NCI-H1930 (cell line): ENCODE measurements around the gene PCOLCE2.

ENCODE experiments used
- DNase-seq, 2 experiments: peaks; one replicate each; lab custom pipeline; 2025; lab: John Stamatoyannopoulos, UW

Gene PCOLCE2

DNA sequence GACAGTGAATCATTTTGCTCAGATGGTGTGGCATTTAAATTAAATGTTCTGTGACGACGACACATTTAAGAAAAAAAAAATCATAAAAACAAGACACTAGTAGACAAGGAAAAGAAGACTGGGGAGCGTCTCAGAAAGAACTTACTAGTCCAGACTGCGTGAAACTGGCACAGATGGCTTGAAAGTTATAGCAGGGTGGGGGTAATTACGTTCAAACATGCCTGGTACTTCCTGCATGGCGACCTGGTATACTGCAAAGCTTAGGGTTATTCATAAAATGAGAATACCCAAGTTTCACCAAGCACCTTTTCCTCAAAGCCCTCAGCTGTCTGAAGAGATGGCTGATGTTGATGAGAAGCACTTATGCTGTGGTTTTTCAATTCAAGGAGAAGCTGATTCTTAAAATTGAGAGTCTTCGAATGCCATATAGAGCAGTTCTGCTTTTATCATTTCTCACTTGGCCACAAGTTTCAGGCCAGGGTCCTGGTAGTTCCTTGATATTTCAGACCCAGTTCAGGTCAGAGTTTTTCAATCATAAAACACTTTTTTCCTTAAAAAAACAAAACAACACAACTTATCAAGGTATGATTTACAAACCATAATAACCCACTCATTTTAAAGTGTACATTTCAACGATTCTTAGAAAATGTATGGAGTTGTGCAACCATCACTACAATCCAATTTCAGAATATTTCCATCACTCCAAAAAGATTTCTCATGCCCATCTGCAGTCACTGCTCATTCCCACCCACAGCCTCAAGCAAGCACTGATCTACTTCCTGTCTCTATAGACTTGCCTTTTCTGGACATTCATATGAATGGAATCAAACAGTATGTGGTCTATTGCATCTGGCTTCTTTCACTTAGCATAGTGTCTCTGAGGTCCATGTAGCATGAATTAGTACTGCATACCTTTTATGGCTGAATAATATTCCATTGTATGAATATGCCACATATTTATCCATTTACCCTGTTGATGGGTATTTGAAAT lies 24.7 kb downstream of the PCOLCE2 start:
- no peak for DNase-seq

GRCh38 chr3:142863010-142863817 lies 25.7 kb downstream of the PCOLCE2 start:
- no peak for DNase-seq

DNA sequence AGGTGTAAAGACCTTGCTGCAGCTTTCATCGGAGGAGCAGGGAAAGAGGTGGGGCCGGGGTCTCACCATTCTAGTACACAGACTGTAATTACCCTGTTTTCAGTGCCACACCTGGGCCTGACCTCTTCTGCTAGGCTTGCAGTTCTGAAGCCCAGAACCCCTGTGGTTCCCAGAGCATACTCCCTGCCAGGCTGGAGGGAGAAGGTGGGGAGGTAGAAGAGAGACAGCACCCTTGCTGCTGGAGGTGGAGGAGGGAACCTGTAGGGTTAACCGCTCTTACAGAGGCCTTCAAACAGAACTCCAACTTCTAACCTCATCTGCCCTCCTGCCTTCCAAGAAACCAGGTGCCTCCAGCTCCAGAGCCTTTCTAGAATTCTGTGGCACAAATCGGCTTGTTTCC lies 27.0 kb downstream of the PCOLCE2 start:
- no peak for DNase-seq

- DNase-seq: no peak
These were observed 30.8 kb downstream of the PCOLCE2 start for GRCh38 chr3:142858043-142858442.

DNA sequence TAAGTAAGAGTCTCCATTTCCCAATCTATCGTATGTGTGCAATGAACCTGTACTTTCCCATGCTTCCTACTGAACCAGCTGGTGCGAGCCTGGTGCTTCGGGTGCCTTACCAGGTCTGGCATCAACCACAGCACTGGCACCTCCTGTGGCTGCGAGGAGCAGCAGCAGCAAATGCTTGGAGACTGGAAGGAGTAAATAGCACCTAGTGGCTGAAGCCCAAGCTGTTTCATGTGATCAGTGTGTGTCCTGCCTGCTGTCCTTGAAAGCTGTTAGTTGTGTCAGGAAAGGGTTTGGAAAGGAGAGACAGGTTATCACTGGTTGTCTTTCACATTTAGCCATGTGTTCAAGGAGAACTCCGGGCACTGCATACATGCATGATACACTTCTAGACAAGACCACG lies 31.8 kb downstream of the PCOLCE2 start:
- DNase-seq: no peak

DNA sequence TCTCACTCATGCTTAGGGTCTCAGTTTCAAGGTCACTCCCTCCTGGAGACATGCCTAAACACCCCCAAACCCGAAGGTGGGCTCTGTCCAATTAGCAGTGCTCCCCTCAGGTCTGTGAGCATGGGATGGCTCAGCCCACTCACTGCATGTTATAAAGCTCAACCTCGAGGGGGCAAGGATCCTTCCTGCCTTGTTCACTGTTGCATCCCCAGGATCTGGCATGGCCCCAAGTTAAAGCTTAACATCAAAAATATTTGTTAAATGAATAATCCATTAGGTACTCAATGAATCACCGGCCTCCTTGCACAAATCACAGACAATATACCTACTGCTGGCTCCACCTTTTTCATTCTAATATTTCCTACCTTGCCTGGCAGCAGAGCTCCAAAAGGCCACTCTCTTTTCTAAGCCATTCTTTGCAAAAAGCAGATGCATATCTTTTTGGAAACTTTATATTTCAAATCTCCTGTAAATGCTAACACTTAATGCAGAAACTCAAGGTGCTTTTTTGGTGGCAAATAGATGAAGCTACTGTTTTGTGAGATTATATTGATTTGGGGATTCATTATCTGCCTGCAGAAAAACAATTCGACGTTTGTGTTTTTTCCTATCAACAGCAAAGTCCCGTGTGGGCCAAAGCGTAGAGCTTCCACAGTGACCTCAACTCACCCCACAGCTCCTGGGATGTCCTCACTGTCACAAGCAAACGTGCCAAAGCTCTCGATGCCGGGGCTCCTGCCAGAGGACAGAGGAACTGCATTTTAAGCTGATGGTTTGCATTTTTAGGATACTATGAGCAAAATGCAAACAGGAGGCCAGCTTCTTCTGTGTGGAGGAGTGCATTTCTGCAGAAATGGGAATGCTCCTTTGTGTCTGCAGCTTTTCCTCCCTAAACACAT lies 35.4 kb downstream of the PCOLCE2 start:
- DNase-seq: no peak

DNA sequence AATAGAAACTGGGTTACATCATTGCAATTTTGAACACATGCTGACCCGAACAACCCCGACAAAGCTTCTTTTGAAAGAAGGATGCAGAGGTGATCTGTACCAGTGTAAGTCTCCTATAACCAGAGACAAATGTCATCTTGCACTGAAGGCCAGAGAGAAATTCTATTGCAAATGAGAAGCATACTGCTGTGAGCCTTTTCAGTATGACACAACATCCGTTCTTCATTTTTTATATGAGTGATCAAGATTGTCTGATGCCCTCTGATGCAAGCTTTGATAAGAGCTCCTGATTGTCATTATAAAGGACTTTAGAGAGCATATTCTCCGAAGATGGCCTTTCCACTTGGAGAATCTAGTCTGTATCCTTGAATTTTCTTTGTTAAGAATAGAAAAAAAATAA lies 36.9 kb downstream of the PCOLCE2 start:
- no peak for DNase-seq

DNA sequence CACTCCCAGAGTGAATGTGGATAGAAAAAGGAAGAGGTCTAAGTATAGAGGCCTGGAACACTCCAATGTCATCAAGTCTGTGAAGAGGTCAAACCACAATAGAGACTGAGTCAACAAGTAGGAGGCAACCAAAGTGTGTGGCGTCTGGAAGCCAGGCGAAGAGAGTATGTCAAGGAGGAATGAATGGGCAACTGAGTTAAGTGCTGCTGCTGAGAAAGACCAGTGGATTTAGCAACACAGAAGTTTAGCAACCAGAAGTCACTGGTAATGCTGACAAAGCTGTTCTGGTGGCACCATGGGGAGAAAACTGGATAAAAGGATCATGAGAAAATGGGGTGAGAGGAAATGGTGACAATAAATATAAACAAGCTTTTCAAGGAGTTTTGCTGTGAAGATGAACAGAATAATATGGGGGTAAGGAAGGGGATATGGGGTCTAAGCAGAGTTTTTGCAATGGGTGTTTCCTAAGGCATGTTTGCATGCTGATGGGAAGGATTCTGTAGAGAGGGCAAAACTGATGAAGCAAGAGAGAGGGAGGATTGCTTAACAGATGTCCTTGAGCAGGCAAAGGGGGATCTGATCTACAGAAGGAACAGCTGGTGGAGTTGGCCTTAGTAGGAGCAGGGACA lies 38.4 kb downstream of the PCOLCE2 start:
- DNase-seq: no peak

- no peak for DNase-seq
These were observed 39.7 kb downstream of the PCOLCE2 start for GRCh38 chr3:142849148-142849547.

DNA sequence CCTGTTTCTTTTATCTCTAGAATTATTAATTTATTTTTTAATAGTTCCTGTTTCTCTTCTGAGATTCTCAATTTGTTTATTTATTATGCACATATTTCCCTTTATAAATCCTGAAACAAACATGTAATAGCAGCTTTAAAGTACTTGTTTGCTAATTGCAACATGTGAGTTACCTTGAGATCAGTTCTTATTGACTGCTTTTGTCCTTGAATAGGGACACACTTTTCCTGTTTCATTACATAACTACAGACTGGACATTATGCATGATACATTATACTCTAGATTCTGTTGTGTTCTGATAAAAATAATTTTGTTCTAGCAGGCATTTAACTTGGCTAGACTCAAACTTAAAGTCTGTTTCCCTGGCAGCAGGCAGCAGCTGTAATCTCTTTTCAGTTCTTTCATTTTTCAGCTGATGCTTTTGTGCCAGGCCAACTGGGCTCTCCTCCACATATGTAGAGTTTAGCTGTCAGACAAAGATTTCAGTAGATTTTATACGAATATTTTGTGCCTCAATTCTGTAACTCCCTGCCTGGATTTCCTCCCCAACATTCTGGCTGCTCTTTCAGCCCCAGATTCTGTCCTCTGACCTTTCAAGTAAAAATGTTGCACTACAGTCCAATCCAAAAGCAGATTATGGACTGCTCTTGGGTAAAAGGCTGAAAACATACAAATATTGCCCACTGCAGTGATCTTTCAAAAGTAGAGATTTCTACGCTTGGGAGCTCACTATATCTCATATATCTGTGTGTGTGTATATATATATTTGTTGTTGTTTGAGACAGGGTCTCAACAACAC lies 41.9 kb downstream of the PCOLCE2 start:
- no peak for DNase-seq

DNA sequence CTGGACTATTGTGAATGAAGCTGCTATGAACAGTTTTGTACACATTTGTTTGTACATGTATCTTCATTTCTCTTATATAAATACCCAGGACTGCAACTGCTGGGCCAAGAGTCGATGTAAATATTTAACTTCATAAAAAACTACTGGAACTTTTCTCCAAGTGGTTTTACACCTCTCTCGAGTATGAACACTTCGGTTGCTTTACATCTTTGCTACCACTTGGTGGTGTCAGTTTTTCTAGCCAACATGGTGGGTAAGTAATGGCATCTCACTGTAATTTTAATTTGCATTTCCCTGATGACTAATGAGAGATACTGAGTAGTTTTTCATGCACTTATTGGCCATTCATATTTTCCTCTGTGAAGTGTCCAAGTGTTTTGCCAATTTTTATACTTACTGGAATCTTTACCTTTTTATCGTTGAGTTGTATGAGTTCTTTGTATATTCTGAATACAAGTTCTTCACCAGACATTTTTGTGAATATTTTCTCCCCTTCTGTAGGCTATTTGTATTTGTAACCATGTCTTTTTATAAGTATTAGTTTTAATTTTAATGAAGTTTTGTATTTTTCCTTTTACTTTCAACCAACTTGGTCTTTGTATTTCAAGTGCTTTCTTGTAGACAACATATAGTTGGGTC lies 44.4 kb downstream of the PCOLCE2 start:
- no peak for DNase-seq

GRCh38 chr3:142839831-142840230 lies 49.1 kb downstream of the PCOLCE2 start:
- DNase-seq: no peak

DNA sequence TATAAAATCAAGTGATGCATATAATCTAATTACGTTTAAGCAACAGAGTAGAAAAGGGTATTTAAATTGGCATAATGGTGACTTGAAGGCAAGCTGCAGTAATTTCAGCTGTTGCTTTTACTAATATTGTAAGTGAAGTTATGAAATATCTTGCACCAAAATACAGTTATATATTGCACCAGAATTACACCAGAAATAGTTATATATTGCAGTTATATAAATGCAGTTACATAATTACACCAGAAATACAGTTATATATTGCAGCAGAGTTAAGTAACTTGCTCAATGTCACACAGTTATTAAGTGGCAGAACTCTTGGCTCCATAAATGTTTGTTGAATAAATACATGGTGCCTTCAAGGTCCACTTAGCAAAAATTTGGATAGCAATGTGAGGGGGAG lies 51.4 kb downstream of the PCOLCE2 start:
- DNase-seq: no peak

DNA sequence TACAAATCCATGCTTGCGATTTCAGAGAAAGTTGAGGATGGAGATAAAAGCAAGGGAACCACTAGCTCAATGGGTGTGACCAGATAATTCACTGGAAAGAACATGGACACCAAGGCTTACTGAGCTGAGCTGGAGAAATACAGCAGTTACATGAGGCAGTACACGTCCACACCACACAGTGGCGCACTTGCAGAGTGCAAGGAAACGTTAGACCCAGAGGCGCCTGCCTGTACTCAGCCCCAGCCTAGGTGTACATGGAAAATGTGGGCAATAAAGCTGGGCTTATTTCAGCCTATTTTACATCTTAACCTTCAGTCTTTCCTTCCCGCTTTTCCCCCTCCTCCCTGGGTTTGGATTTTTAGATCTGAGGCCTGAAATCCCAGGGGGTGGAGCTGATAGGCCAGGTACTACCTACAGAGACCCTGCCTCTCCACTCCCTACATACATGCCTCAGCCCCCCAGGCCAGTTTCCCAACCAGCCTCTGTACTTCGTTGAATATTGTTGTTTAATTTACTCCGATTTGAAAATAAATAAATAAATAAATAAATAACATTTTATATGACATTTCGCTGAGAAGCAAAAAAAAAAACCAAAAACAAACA lies 60.1 kb downstream of the PCOLCE2 start:
- peak; percentile 54 to 64 for DNase-seq

DNA sequence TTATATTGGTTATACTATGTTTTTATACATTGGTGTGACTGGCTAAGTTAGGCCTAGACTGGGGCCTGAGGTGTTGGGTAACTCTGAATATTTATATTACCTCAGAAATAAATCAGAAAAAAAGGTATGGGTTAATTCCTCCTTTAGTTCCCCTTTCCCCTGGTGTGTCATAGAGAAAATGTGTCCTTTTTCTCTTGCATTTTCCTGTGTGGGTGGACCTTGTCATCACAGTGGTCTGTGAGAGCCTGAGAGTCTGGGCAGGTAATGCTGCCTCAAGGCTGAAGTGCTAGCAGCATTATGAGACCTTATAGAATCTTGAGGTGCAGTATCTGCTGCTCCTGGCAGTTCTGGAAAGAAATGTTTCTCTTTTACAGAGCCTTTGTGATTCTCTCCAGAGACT lies 69.7 kb downstream of the PCOLCE2 start:
- no peak for DNase-seq

DNA sequence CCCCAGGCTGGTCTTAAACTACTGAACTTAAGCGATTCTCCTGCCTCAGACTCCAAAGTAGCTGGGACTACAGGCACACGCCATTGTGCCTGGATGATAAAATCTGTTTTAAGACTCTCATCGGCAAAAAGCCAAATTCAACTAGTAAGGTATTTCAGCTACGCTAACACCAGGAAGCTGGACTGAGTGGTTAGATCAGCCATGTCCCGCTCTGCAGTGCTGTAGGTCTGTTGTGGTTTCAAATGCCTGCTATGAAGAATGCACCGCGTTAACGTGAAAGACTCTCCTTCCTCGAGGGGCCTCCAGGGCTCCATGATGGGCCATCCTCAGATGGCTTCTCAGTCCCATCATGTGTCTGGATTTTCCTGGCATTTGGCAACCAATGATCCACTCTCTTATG lies 70.2 kb downstream of the PCOLCE2 start:
- no peak for DNase-seq

DNA sequence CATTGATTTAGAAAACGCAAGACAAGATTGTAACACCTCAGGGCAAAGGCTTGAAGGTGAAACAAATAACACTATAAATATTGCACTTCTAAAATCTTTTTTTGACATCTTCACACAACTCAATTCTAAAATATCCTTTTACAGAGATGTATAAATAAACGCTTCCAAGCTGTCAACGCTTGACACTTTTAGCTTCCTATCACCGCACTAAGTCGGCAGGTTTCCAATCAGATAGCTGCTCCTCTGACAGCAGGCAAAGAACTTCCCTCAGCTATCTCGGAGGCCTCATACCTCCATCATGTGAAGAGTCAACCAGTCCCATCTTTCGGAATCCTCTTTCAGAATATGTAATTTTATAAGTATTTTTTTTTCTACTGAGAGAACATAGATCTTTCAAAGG lies 71.0 kb downstream of the PCOLCE2 start:
- DNase-seq: no peak

DNA sequence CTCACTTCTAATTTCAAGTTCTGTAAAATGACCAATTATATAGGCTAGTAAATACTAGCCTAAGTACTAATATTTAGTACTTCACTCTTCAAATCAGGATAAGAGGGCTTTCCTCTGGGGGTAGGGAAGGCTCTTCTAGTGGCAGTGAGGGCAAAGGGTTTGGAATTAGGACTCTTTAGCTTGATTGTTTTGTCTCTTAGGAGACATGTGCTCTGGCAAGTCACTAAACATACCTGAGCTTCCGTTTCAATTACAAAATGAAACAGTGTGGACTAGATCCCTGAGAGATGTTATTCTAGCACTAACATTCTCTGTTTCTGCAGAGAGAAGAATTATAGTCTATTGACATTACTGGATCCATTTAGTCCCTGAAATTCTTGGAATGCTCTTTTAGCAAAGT lies 71.5 kb downstream of the PCOLCE2 start:
- DNase-seq: no peak

GRCh38 chr3:142815803-142816202 lies 73.1 kb downstream of the PCOLCE2 start:
- DNase-seq: no peak

DNA sequence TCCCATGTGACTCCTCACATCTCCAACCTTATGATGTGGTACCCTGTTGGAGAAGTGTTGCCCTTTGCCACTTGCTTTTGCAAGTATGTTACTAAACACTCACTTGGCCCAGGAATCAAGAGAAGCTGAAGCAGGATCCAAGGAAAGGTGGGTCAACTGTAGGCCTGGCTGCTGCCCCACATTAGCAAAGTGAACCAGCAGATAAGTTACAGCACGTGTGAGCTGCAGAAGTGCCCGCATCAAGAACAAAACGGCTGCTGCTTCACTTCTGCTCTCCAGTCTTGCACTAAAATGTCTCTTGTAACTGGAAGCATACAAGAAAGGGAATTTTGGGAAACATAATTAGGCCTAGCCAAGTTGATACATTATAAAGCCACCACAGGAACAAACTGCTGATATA lies 79.6 kb downstream of the PCOLCE2 start:
- no peak for DNase-seq
